ENCODE data around the gene C2CD3.
"Not testable (repeated sequence)": the region's sequence is repeated elsewhere in the genome, so short reads cannot be mapped to it uniquely, and the experiment has no call there.

C2CD3 gene

GRCh38 chr11:74069146-74070046 is 101.4 kb downstream of the C2CD3 start:
- no peak for DNase-seq (ENCODE audit: low spot score)

GRCh38 chr11:74066663-74067062 is 104.1 kb downstream of the C2CD3 start:
- not testable (repeated sequence) for DNase-seq (ENCODE audit: low spot score)

- not testable (repeated sequence) for DNase-seq (ENCODE audit: low spot score)
These were observed 105.3 kb downstream of the C2CD3 start for GRCh38 chr11:74065534-74065933.

GRCh38 chr11:74063628-74064027 is 107.2 kb downstream of the C2CD3 start:
- not testable (repeated sequence) for DNase-seq (ENCODE audit: low spot score)

GRCh38 chr11:74061599-74061998 is 109.2 kb downstream of the C2CD3 start:
- not testable (repeated sequence) for DNase-seq (ENCODE audit: low spot score)

GRCh38 chr11:74057249-74058151 is 113.3 kb downstream of the C2CD3 start:
- DNase-seq (ENCODE audit: low spot score), result no peak

- DNase-seq (ENCODE audit: low spot score), result no peak
These were observed 114.9 kb downstream of the C2CD3 start for GRCh38 chr11:74055938-74056337.

- no peak for DNase-seq (ENCODE audit: low spot score)
These were observed 120.3 kb downstream of the C2CD3 start for GRCh38 chr11:74050465-74050864.

GRCh38 chr11:74048993-74049392 is 121.8 kb downstream of the C2CD3 start:
- DNase-seq (ENCODE audit: low spot score), result no peak

GRCh38 chr11:74044538-74044937 is 126.3 kb downstream of the C2CD3 start:
- DNase-seq (ENCODE audit: low spot score), result no peak

GRCh38 chr11:74043450-74043849 is 127.4 kb downstream of the C2CD3 start:
- DNase-seq (ENCODE audit: low spot score), result no peak

- DNase-seq (ENCODE audit: low spot score), result no peak
These were observed 133.5 kb downstream of the C2CD3 start for GRCh38 chr11:74037309-74037708.

- no peak for DNase-seq (ENCODE audit: low spot score)
These were observed 135.5 kb downstream of the C2CD3 start for GRCh38 chr11:74035264-74035663.

- no peak for DNase-seq (ENCODE audit: low spot score)
These were observed 137.8 kb downstream of the C2CD3 start for GRCh38 chr11:74033046-74033445.

GRCh38 chr11:74030723-74031676 is 139.8 kb downstream of the C2CD3 start:
- no peak for DNase-seq (ENCODE audit: low spot score)

- peak; percentile 50 for DNase-seq (ENCODE audit: low spot score)
These were observed 145.2 kb downstream of the C2CD3 start for GRCh38 chr11:74025467-74026166.

GRCh38 chr11:74024261-74025029 is 146.4 kb downstream of the C2CD3 start:
- peak; percentile 76 for DNase-seq (ENCODE audit: low spot score)

GRCh38 chr11:74023276-74023675 is 147.5 kb downstream of the C2CD3 start:
- DNase-seq (ENCODE audit: low spot score), result no peak

GRCh38 chr11:74022546-74022945 is 148.3 kb downstream of the C2CD3 start:
- DNase-seq (ENCODE audit: low spot score), result no peak

GRCh38 chr11:74021998-74022397 is 148.8 kb downstream of the C2CD3 start:
- no peak for DNase-seq (ENCODE audit: low spot score)

All from activated CD4-positive, alpha-beta T cell treated with anti-CD3 and anti-CD28 coated beads, Interleukin-2, Interleukin-4, amounts not matched to agents 100 ng/mL and 50 ng/mL, durations not matched to agents 16 hours and 8 hours (primary cell).